Liver (tissue), 9 donors: ENCODE results near the gene CASP6. TPM values are rescaled to one million over a fixed set of nuclear protein-coding genes. Genes with fewer than 3 reads are reported as not detected.

Experiments
- DNase-seq: peaks from one replicate; pipeline ENCODE4 v3.0.0-alpha.2; 2017; ENCODE audit warnings: low spot score
- H3K27ac ChIP-seq, 2 donors: one replicate each; pipeline ENCODE4 v1.7.0; 2013; ENCODE audit warnings: inconsistent platforms in 2 of 2, low read length in 2 of 2, control low read depth in 1 of 2, low read depth in 1 of 2, mild to moderate bottlenecking in 1 of 2
- H3K27me3 ChIP-seq, 4 donors: one replicate each; pipeline versions ENCODE4 v1.6.1 to v1.7.0; 2013; ENCODE audit warnings: low read length in 3 of 4, inconsistent platforms in 1 of 4, mild to moderate bottlenecking in 1 of 4, moderate library complexity in 1 of 4; ENCODE audit not compliant: control insufficient read depth in 4 of 4, insufficient read depth in 4 of 4
- H3K36me3 ChIP-seq, 4 donors: one replicate each; pipeline versions ENCODE4 v1.6.1 to v1.7.0; 2013; ENCODE audit warnings: low read length in 3 of 4, mild to moderate bottlenecking in 3 of 4, low read depth in 1 of 4, moderate library complexity in 1 of 4; ENCODE audit not compliant: control insufficient read depth in 4 of 4, insufficient read depth in 3 of 4
- H3K4me1 ChIP-seq, 4 donors: one replicate each; pipeline versions ENCODE4 v1.6.1 to v1.7.0; 2013; ENCODE audit warnings: low read length in 3 of 4, mild to moderate bottlenecking in 3 of 4, moderate library complexity in 1 of 4; ENCODE audit not compliant: control insufficient read depth in 4 of 4, insufficient read depth in 4 of 4
- H3K4me3 ChIP-seq, 3 donors: one replicate each; pipeline versions ENCODE4 v1.6.1 to v1.7.0; 2013; ENCODE audit warnings: low read length in 3 of 3, control low read depth in 1 of 3, low read depth in 1 of 3, mild to moderate bottlenecking in 1 of 3
- H3K9ac ChIP-seq, 2 donors: one replicate each; pipeline ENCODE4 v1.7.0; 2013; ENCODE audit warnings: low read length in 2 of 2, mild to moderate bottlenecking in 2 of 2, moderate library complexity in 2 of 2, control low read depth in 1 of 2, low read depth in 1 of 2
- H3K9me3 ChIP-seq, 4 donors: one replicate each; pipeline versions ENCODE4 v1.6.1 to v1.7.0; 2013; ENCODE audit warnings: low read length in 3 of 4; ENCODE audit not compliant: control insufficient read depth in 4 of 4
- ATF3 ChIP-seq: IDR thresholded peaks from 2 replicates; pipeline ENCODE4 v1.6.1; 2016; ENCODE audit warnings: antibody characterized with exemption
- FOXA1 ChIP-seq: IDR thresholded peaks from 2 replicates; pipeline ENCODE4 v1.6.1; 2016; ENCODE audit warnings: antibody characterized with exemption
- FOXA2 ChIP-seq: IDR thresholded peaks from 2 replicates; pipeline ENCODE4 v1.6.1; 2016; ENCODE audit warnings: antibody characterized with exemption
- HNF4A ChIP-seq, 2 donors: conservative IDR thresholded peaks; 2 replicates each; pipeline ENCODE4 v1.6.1; 2016; ENCODE audit warnings: antibody characterized with exemption in 2 of 2, mild to moderate bottlenecking in 2 of 2
- HNF4G ChIP-seq: IDR thresholded peaks from 2 replicates; pipeline ENCODE4 v1.6.1; 2016; ENCODE audit warnings: antibody characterized with exemption
- JUND ChIP-seq, 2 donors: IDR thresholded peaks; 2 replicates each; pipeline ENCODE4 v1.6.1; 2016; ENCODE audit warnings: antibody characterized with exemption in 2 of 2
- NR2F2 ChIP-seq: IDR thresholded peaks from 2 replicates; pipeline ENCODE4 v1.6.1; 2016; ENCODE audit warnings: antibody characterized with exemption
- RXRA ChIP-seq, 2 donors: IDR thresholded peaks; 2 replicates each; pipeline ENCODE4 v1.6.1; 2017 to 2018; ENCODE audit warnings: antibody characterized with exemption in 2 of 2, mild to moderate bottlenecking in 1 of 2
- SP1 ChIP-seq: IDR thresholded peaks from 2 replicates; pipeline ENCODE4 v1.6.1; 2018; ENCODE audit warnings: antibody characterized with exemption, mild to moderate bottlenecking
- TAF1 ChIP-seq: conservative IDR thresholded peaks from 2 replicates; pipeline ENCODE4 v1.6.1; 2016; ENCODE audit warnings: antibody characterized with exemption, mild to moderate bottlenecking
- YY1 ChIP-seq: IDR thresholded peaks from 2 replicates; pipeline ENCODE4 v1.6.1; 2016; ENCODE audit warnings: antibody characterized with exemption, mild to moderate bottlenecking
- WGBS: extraction: QIAGEN DNeasy Blood & Tissue Kit; methylation state at CpG from one replicate; pipeline ENCODE4 v1.1.7; 2013; 5-methylcytosine and 5-hydroxymethylcytosine counted together
- polyA plus RNA-seq, 2 donors: library from polyadenylated mRNA; stranded (reverse) in 1 of 2; unstranded in 1 of 2; fragments of 200-250 nt in 1 of 2; fragments of >200 nt in 1 of 2; fragmentation: Nextera tagmentation in 1 of 2; extraction: Ambion mirVana in 1 of 2; gene quantifications; one replicate each; pipeline versions ENCODE4 v1.2.1 to v1.2.3, GENCODE V29; 2013 to 2015
- total RNA-seq, 2 donors: library from RNA; depleted of rRNA; stranded (reverse); fragments of >200 nt; gene quantifications; one replicate each; pipeline ENCODE4 v1.2.3, GENCODE V29; 2014
- TF ChIP-seq, protein P1 (sequence below): fragments of 150-350 bp; IDR thresholded peaks from 2 replicates; pipeline ENCODE4 v1.5.1; 2017; ENCODE audit warnings: improper control_type of control experiment, low read depth, low read length; ENCODE audit not compliant: missing input control
- TF ChIP-seq, protein P2 (sequence below): IDR thresholded peaks from 2 replicates; pipeline ENCODE4 v1.6.1; 2016; ENCODE audit warnings: antibody characterized with exemption
- TF ChIP-seq, protein P3 (sequence below): IDR thresholded peaks from 2 replicates; pipeline ENCODE4 v1.6.1; 2016; ENCODE audit warnings: antibody characterized with exemption
- donor health status: healthy.
- donor health status: healthy.
- donor health status: healthy.
- donor health status: healthy.
- donor health status: healthy.

Gene CASP6
- total and polyA plus RNA-seq, 4 donors: 14.9 to 20.9 (median 19.5) TPM

DNA sequence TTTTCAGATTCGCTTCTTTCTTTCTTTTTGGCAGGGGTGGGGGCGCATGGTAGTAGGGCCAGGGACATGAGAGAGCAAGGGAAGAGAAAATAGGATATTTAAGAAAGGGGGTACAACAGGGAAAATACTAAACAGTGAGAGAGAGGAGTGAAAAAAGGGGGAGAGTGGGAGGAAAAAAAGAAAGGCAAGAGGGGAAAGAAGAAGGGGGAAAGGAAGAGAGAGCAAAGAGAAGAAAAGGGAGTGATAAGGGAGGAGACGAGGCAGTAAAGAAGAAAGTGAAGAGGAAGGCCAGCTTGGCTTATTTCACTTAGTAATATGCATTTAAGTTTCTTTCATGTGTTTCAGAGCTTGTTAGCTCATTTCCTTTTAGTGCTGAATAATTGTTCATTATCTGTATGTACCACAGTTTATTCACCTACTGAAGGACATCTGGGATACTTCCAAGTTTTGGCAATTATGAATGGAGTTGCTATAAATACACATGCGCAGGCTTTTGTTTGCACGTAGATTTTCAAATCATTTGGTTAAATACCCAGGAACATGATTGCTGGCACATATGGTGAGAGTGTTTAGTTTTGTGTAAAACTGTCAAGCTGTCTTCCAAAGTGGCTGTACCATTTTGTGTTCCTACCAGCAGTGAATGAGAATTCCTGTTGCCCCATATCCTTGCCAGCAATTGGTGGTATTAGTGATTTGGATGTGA lies 37.3 kb downstream of the CASP6 start:
- Histone ChIP-seq H3K4me1 (no peaks in the 10 kb centered on the region), H3K4me3 (no peak overlapping the region), H3K36me3 (no peaks in the 10 kb centered on the region), H3K27ac (no peak overlapping the region), H3K9me3 (no peaks in the 10 kb centered on the region), H3K9ac (no peak overlapping the region), H3K27me3 (no peaks in the 10 kb centered on the region)
- WGBS: 86% methylated on average over 5 of the region's 5 CpGs
- no peak for DNase-seq
- TF ChIP-seq RXRA (IDR thresholded peaks at IDR 0.05) (peak in 1 of 2 donors; percentile 32), FOXA2 (no peak)

DNA sequence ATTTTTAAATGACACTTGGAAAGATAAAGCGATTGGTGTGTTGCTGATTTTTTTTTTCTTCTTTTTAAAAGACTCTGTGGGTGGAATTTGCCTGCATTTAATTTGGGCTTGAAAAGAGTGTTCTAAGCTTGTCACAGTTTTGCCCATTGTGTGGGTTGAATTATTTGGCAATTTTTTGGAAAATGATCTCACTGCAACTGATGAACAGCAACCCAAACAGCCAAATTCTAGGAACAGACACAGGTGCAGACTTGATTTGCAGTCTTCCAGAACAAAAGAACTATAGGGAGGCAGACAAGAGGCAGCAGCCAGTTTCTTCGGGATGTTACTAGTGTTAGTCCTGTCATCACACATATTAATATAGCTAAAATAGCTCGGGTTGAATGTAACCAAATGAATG lies 40.5 kb downstream of the CASP6 start:
- Histone ChIP-seq H3K27ac (no peak overlapping the region), H3K36me3 (no peaks in the 10 kb centered on the region), H3K4me1 (no peaks in the 10 kb centered on the region), H3K9ac (no peak overlapping the region), H3K27me3 (no peaks in the 10 kb centered on the region), H3K4me3 (no peak overlapping the region), H3K9me3 (no peaks in the 10 kb centered on the region)
- no peak for DNase-seq
- TF ChIP-seq HNF4G (no peak), FOXA2 (no peak), JUND (IDR thresholded peaks at IDR 0.05) (no peak), HNF4A (conservative IDR thresholded peaks at IDR 0.05) (no peak), YY1 (no peak), NR2F2 (no peak), ATF3 (no peak), FOXA1 (no peak)
- TF ChIP-seq, protein P1, sequence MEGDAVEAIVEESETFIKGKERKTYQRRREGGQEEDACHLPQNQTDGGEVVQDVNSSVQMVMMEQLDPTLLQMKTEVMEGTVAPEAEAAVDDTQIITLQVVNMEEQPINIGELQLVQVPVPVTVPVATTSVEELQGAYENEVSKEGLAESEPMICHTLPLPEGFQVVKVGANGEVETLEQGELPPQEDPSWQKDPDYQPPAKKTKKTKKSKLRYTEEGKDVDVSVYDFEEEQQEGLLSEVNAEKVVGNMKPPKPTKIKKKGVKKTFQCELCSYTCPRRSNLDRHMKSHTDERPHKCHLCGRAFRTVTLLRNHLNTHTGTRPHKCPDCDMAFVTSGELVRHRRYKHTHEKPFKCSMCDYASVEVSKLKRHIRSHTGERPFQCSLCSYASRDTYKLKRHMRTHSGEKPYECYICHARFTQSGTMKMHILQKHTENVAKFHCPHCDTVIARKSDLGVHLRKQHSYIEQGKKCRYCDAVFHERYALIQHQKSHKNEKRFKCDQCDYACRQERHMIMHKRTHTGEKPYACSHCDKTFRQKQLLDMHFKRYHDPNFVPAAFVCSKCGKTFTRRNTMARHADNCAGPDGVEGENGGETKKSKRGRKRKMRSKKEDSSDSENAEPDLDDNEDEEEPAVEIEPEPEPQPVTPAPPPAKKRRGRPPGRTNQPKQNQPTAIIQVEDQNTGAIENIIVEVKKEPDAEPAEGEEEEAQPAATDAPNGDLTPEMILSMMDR: no peak
- TF ChIP-seq, protein P2, sequence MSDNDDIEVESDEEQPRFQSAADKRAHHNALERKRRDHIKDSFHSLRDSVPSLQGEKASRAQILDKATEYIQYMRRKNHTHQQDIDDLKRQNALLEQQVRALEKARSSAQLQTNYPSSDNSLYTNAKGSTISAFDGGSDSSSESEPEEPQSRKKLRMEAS: no peak
- TF ChIP-seq, protein P3, sequence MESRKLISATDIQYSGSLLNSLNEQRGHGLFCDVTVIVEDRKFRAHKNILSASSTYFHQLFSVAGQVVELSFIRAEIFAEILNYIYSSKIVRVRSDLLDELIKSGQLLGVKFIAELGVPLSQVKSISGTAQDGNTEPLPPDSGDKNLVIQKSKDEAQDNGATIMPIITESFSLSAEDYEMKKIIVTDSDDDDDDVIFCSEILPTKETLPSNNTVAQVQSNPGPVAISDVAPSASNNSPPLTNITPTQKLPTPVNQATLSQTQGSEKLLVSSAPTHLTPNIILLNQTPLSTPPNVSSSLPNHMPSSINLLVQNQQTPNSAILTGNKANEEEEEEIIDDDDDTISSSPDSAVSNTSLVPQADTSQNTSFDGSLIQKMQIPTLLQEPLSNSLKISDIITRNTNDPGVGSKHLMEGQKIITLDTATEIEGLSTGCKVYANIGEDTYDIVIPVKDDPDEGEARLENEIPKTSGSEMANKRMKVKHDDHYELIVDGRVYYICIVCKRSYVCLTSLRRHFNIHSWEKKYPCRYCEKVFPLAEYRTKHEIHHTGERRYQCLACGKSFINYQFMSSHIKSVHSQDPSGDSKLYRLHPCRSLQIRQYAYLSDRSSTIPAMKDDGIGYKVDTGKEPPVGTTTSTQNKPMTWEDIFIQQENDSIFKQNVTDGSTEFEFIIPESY: no peak
- WGBS: 86% methylated on average over 3 of the region's 3 CpGs

DNA sequence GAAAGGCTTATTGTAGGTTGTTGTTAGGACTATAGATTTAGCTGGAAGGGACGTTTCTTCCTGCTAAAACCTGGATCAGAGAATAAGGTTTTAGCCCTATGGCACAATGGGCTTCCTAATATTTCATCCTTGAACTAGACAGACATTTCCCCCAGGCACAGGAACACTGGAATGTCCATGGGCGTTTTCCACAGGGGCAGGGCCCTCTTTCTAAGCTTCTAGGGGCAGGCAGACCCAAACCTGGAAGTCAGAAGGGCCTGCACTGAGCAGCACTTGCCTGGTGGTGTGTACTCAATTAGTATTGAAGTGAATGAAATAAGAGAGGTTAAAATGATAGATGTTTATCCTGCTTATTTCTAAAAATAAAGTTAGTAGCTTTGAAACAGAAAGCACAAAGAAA lies 41.1 kb downstream of the CASP6 start:
- DNase-seq: no peak
- Histone ChIP-seq H3K9ac (no peak overlapping the region), H3K27me3 (no peaks in the 10 kb centered on the region), H3K4me1 (no peaks in the 10 kb centered on the region), H3K9me3 (no peaks in the 10 kb centered on the region), H3K4me3 (no peak overlapping the region), H3K36me3 (no peaks in the 10 kb centered on the region), H3K27ac (no peak overlapping the region)
- 80% methylated on average over 2 of the region's 2 CpGs for WGBS
- TF ChIP-seq ATF3 (no peak), RXRA (IDR thresholded peaks at IDR 0.05) (no peak), TAF1 (no peak), JUND (IDR thresholded peaks at IDR 0.05) (no peak), FOXA2 (no peak), SP1 (no peak)
- TF ChIP-seq, protein P1: no peak
- TF ChIP-seq, protein P3: no peak
